ENCODE results near the gene APOA5.

GRCh38 chr11:116823031-116823843 is 31.6 kb upstream of the APOA5 start, which contains the start of gene APOA4:
- TF ChIP-seq CTCF (IDR thresholded peaks at IDR 0.05; ENCODE audit: poor library complexity, severe bottlenecking) (no peak), RAD21 (conservative IDR thresholded peaks at IDR 0.05) (no peak), EP300 (conservative IDR thresholded peaks at IDR 0.05; ENCODE audit: poor library complexity, severe bottlenecking) (no peak), EZH2 (IDR thresholded peaks at IDR 0.05; ENCODE audit: borderline replicate concordance, insufficient read depth, low read length, poor library complexity, severe bottlenecking) (no peak), POLR2AphosphoS5 (IDR thresholded peaks at IDR 0.05) (no peak), SMC3 (conservative IDR thresholded peaks at IDR 0.05; ENCODE audit: poor library complexity) (no peak)
